Activated CD4-positive, CD25-positive, alpha-beta regulatory T cell (primary cell): Measurements from ENCODE around the gene HIP1.
"Not testable (repeated sequence)": the region's sequence is repeated elsewhere in the genome, so short reads cannot be mapped to it uniquely, and the experiment has no call there.

Source experiments
- DNase-seq, 4 experiments: peaks; one replicate each; lab custom pipeline; 2025; lab: John Stamatoyannopoulos, UW

Gene HIP1

GRCh38 chr7:75614401-75614800, 124.3 kb downstream of the HIP1 start:
- no peak for DNase-seq

DNA sequence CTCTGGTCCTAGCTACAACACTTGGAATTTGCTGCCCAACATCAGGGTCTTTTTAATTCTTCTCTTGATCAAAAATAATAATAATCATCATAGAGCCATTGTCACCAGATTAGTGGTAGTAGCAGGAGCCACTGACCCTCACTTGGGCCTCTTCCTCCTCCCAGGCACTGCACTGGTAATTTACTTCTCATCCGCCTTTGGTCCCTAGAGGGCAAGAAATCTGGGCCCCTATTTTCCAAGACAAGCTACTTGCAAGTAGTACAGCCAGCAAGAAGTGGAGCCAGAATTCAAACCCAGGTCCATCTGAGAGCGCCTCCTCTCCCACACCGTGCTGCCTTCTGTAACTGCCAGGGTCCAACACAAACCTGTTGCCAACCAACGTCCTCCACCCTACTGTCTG, 125.4 kb downstream of the HIP1 start:
- DNase-seq, result no peak

GRCh38 chr7:75611557-75612178, 127.1 kb downstream of the HIP1 start:
- no peak for DNase-seq

DNA sequence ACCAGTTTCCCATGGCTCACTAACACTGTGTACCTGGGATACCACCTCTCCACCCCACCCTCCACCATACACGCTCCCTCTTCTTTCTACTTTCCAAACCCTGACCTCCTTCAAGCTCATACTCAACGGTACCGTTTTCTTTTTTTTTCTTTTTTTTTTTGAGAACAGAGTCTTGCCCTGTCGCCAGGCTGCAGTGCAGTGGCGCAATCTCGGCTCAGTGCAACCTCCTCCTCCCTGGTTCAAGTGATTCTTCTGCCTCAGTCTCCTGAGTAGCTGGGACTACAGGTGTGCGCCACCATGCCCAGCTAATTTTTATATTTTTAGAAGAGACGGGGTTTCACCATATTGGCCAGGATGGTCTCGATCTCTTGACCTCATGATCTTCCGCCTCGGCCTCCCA, 129.3 kb downstream of the HIP1 start:
- not testable (repeated sequence) for DNase-seq

GRCh38 chr7:75608451-75609122, 130.2 kb downstream of the HIP1 start:
- no peak for DNase-seq

DNA sequence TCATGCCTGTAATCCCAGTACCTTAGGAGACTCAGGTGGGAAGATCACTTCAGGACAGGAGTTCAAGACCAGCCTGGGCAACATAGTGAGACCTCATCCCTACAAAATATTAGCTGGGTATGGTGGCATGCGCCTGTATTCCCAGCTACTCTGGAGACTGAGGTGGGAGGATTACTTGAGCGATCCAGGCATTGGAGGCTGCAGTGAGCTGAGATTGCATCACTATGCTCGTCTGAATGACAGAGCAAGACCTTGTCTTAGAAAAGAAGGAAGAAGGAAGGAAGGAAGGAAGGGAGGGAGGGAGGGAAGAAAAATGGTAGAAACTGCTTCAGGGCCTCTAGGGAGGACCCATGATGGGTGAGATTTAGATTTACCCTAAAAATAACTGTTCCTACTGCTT, 134.3 kb downstream of the HIP1 start:
- DNase-seq, result no peak

DNA sequence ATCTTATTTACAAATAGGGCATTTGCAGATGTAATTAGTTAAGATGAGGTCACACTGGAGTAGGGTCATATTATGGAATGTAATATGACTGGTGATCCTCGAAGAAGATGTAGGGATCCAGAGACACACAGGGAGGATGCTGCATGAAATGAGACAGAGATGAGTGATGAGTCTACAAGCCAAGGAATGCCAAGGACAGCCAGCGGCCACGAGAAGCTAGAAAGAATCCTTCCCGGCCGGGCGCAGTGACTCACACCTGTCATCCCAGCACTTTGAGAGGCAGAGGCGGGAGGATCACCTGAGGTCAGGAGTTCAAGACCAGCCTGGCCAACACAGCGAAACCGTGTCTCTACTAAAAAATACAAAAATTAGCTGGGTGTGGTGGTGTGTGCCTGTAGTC, 135.9 kb downstream of the HIP1 start:
- not testable (repeated sequence) for DNase-seq

- DNase-seq, result no peak
Observed at GRCh38 chr7:75601539-75601938, 137.2 kb downstream of the HIP1 start.

DNA sequence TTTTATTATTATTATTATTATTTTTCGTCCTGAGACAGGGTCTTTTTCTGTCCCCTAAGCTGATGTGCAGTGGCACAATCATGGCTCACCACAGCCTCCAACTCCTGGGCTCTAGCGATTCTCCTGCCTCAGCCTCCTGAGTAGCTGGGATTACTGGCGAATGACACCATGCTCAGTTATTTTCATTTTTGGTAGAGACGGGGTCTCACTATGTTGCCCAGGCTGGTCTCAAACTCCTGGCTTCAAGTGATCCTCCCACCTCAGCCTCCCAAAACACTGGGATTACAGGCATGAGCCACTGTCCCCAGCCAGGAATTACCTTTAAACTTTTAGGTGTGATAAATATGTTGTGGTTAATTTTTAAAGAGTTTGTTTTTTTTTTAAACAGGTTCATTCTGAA, 138.0 kb downstream of the HIP1 start:
- DNase-seq, result not testable (repeated sequence)

- DNase-seq, result no peak
Observed at GRCh38 chr7:75599244-75599781, 139.4 kb downstream of the HIP1 start.

GRCh38 chr7:75596727-75597614, 141.8 kb downstream of the HIP1 start:
- DNase-seq, result no peak

DNA sequence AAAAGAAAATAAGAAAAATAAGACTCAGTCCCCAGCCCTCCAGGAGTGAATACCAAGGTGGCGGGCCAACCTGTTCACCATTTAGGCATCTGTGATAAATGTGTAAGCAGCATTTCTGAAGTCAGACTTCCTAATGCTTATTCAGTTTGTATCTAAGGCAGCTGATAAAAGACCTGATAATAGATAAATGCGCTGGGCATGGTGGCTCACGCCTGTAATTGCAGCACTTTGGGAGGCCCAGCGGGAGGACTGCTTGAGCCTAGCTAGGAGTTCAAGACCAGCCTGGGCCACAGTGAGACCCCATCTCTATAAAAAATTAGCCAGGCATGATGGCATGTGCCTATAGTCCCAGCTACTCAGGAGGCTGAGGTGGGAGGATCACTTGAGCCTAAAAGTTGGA, 143.0 kb downstream of the HIP1 start:
- DNase-seq, result no peak

DNA sequence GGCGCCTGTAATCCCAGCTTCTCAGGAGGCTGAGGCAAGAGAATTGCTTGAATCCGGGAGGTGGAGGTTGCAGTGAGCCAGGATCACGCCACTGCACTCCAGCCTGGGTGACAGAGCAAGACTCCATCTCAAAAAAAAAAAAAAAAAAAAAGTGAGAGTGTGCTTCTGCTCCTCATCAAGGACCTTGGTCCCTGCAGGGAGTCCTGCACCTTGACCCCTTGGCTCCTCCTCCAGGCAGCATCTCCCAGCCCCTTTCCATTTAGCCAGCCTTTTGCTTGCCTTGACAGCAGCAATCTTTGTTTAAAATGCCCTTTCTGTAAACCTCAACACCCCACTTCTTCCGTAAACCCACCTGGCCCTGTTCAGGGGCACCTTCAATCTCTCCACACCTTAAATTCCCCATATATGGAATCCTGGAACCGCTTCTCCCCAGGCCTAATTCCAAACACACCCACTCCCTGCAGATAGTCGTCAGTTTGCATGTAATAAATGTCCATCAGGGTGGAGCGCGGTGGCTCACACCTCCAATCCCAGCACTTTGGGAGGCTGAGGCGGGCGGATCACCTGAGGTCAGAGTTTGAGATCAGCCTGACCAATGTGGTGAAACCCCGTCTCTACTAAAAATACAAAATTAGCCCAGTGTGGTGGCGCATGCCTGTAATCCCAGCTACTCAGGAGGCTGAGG, 145.1 kb downstream of the HIP1 start:
- not testable (repeated sequence) for DNase-seq

GRCh38 chr7:75591467-75592255, 147.1 kb downstream of the HIP1 start:
- no peak for DNase-seq

GRCh38 chr7:75590373-75591005, 148.3 kb downstream of the HIP1 start:
- no peak for DNase-seq

GRCh38 chr7:75584354-75584753, 154.4 kb downstream of the HIP1 start:
- DNase-seq, result no peak

GRCh38 chr7:75583255-75583654, 155.5 kb downstream of the HIP1 start:
- DNase-seq, result no peak

DNA sequence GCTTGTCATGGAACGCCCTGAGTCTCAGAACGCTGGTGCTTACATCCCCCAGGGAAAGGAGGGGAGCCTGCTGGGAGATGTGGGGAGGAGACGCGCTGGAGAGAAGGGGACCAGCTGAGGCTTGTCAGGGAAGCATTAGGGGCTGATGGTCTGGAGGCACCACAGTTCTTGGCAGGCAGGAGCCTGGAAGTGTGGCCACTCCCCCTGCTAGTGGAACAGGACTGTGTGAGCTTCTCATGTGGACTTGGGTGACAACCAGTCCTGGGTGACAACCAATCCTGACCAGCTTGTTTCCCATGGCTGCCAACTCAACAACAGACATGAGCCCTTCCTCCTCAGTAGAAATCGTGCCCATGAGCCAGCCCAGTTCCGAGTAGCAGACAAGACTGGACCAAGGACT, 158.8 kb downstream of the HIP1 start:
- no peak for DNase-seq

DNA sequence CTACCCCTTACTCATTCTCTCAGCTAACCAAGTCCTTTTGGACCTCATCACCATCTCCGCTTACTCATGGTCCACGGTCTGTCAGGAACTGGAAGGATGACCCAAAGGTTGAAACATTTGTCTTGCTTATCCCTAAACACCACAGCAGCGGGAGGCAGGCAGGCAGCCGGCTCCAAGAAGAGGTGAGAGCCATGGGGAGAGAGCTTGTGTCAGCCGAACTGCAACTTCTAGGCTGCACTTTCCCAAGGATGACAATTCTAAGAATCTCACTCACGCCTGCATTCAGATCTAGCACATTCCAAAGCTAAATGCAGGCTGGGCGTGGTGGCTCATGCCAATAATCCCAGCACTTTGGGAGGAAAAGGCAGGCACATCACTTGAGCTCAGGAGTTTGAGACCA, 160.7 kb downstream of the HIP1 start:
- DNase-seq, result no peak

- no peak for DNase-seq
Observed at GRCh38 chr7:75575488-75576121, 163.1 kb downstream of the HIP1 start.
